ENCODE data around the gene IGHMBP2. TPM values are rescaled to one million over a fixed set of nuclear protein-coding genes. Genes with fewer than 3 reads are reported as not detected.

IGHMBP2 gene
- total and polyA plus RNA-seq, 2 of the 8 experiments (the other 6 are each of a cell fraction or from before 2014, with no cell fraction given): 8.4 to 17.6 TPM

GRCh38 chr11:68961245-68961644 is 57.6 kb downstream of the IGHMBP2 start:
- POLR2A ChIA-PET (ENCODE audit: partially characterized antibody): no interaction called here
- TF ChIP-seq TAF1 (IDR thresholded peaks at IDR 0.05; ENCODE audit: low read depth, low read length) (no peak), BRCA1 (IDR thresholded peaks at IDR 0.05; ENCODE audit: low read depth, low read length) (no peak)
- FAIRE-seq: no peak

More at GRCh38 chr11:68961245-68961644, 57.6 kb downstream of the IGHMBP2 start:
- Histone ChIP-seq H3K9ac (replicated peaks in 1 of 4; ENCODE audit: extremely low read depth in 1 of 4, low read depth in 3 of 4, low read length in 3 of 4) (no peak overlapping the region), H2BK5ac (ENCODE audit: low read depth, low read length) (no peak overlapping the region), H2BK120ac (replicated peaks; ENCODE audit: low read depth, low read length) (no peak overlapping the region), H4K5ac (ENCODE audit: insufficient read length, low read depth, low read length) (no peak overlapping the region), H3K27me3 (replicated peaks in 1 of 4; ENCODE audit: control insufficient read depth in 3 of 4, extremely low read depth in 1 of 4, insufficient read depth in 3 of 4, low read length in 3 of 4) (no peaks in the 10 kb centered on the region), H2AK5ac (ENCODE audit: low read depth, low read length) (no peak overlapping the region), H3K4me3 (ENCODE audit: extremely low read depth in 1 of 4, insufficient read depth in 2 of 4, low read depth in 3 of 4, low read length in 4 of 4) (no peak overlapping the region), H3K4ac (replicated peaks; ENCODE audit: insufficient read length, low read depth, low read length) (no peak overlapping the region), H3K27ac (ENCODE audit: low read depth, low read length) (no peak overlapping the region), H3K9me3 (ENCODE audit: insufficient read depth in 2 of 2, low read depth in 1 of 2, low read length in 1 of 2) (no peaks in the 10 kb centered on the region; a peak in 1 of 4 replicates), H4K8ac (ENCODE audit: extremely low read depth, insufficient read depth, low read length) (no peak overlapping the region), H3K23me2 (ENCODE audit: low read depth, low read length) (no peaks in the 10 kb centered on the region), H3K14ac (ENCODE audit: insufficient read length) (no peak overlapping the region), H3K18ac (ENCODE audit: extremely low read depth, low read length) (no peak overlapping the region), H2BK15ac (ENCODE audit: low read length) (no peak overlapping the region), H3K23ac (ENCODE audit: insufficient read length) (no peak overlapping the region), H2BK20ac (ENCODE audit: low read length) (no peak overlapping the region), H3K79me1 (ENCODE audit: low read depth, low read length) (no peaks in the 10 kb centered on the region), H2AFZ (ENCODE audit: low read length) (no peak overlapping the region), H3K4me2 (ENCODE audit: insufficient read depth in 1 of 2, low read depth in 2 of 2, low read length in 2 of 2) (no peak overlapping the region), H3K56ac (replicated peaks; ENCODE audit: insufficient read length, low read depth, low read length) (no peak overlapping the region), H3K79me2 (ENCODE audit: control insufficient read depth in 1 of 2, insufficient read depth in 2 of 2, low read length in 2 of 2) (no peaks in the 10 kb centered on the region), H4K20me1 (replicated peaks in 1 of 2; ENCODE audit: control insufficient read depth in 1 of 2, insufficient read depth in 2 of 2, low read length in 2 of 2) (peaks cover 0 to 2% of the 10 kb centered on the region in 2 experiments), H2BK12ac (ENCODE audit: low read depth, low read length) (no peak overlapping the region), H3K4me1 (replicated peaks in 1 of 4; ENCODE audit: control insufficient read depth in 3 of 4, insufficient read depth in 4 of 4, low read length in 3 of 4) (peaks cover 0 to 3% (median under 1%) of the 10 kb centered on the region in 4 experiments; a peak in 1 of 7 replicates), H3K36me3 (ENCODE audit: control insufficient read depth in 2 of 4, insufficient read depth in 4 of 4, low read length in 3 of 4) (no peaks in the 10 kb centered on the region), H4K91ac (replicated peaks; ENCODE audit: insufficient read length, low read length) (no peak overlapping the region)
- WGBS, 2 experiments (ENCODE audit: extremely low coverage in 1 of 2, insufficient coverage in 1 of 2, insufficient read length in 1 of 2, insufficient replicate concordance in 2 of 2, low coverage in 1 of 2, low lambda C conversion rate in 2 of 2, missing lambda C conversion rate in 1 of 2): 93% methylated on average over 7 of the region's 8 CpGs; no CpG with 5 or more reads in 1 of the 2 experiments
- CTCF ChIA-PET (ENCODE audit: partially characterized antibody): no interaction called here
- no peak for DNase-seq (ENCODE audit: low read depth in 1 of 2, low spot score in 2 of 2)

Data from H1 (cell line).